HL-60 (cell line): ENCODE measurements around the gene APOBEC3A.

Source experiments
- DNase-seq, 2 experiments: peaks; one replicate each; pipeline ENCODE4 v3.0.0-alpha.2; 2010 to 2020; ENCODE audit warnings: low read depth in 1 of 2, low spot score in 1 of 2
- H3K27ac ChIP-seq: fragments of 250-450 bp; sonication (Bioruptor Pico); replicated peaks from 2 replicates; pipeline ENCODE4 v1.5.1; 2020; ENCODE audit warnings: mild to moderate bottlenecking, moderate library complexity
- H3K27me3 ChIP-seq: fragments of 250-450 bp; sonication (Bioruptor Pico); 2 replicates; pipeline ENCODE4 v1.5.1; 2021; ENCODE audit warnings: mild to moderate bottlenecking, moderate library complexity; ENCODE audit not compliant: insufficient read depth, poor library complexity, severe bottlenecking
- H3K4me3 ChIP-seq: replicated peaks from 2 replicates; pipeline ENCODE4 v1.5.1; 2011; ENCODE audit warnings: mild to moderate bottlenecking, control low read depth, low read length; ENCODE audit not compliant: insufficient read depth
- GABPA ChIP-seq: IDR thresholded peaks from 2 replicates; pipeline ENCODE4 v1.6.1; 2012; ENCODE audit warnings: low read depth
- POLR2AphosphoS5 ChIP-seq: IDR thresholded peaks from 2 replicates; pipeline ENCODE4 v1.6.1; 2012; ENCODE audit warnings: low read depth
- SPI1 ChIP-seq: IDR thresholded peaks from 2 replicates; pipeline ENCODE4 v1.6.1; 2012; ENCODE audit warnings: low read depth, mild to moderate bottlenecking, borderline replicate concordance
- TF ChIP-seq, protein P1 (sequence below): IDR thresholded peaks from 2 replicates; pipeline ENCODE4 v1.6.1; 2012; ENCODE audit warnings: low read depth; ENCODE audit not compliant: insufficient replicate concordance
- TF ChIP-seq, protein P2 (sequence below): IDR thresholded peaks from one replicate; pipeline ENCODE4 v1.5.1; 2011; ENCODE audit warnings: low read length, control low read depth, inconsistent platforms; ENCODE audit not compliant: insufficient read depth

APOBEC3A gene

GRCh38 chr22:38941488-38941987 is 15.9 kb upstream of the APOBEC3A start:
- Histone ChIP-seq H3K4me3 (peak overlapping the region; percentile 17), H3K27ac (no peak overlapping the region), H3K27me3 (peaks cover 12% of the 10 kb centered on the region)
- TF ChIP-seq POLR2AphosphoS5 (no peak), GABPA (no peak), SPI1 (no peak)
- TF ChIP-seq, protein P1, sequence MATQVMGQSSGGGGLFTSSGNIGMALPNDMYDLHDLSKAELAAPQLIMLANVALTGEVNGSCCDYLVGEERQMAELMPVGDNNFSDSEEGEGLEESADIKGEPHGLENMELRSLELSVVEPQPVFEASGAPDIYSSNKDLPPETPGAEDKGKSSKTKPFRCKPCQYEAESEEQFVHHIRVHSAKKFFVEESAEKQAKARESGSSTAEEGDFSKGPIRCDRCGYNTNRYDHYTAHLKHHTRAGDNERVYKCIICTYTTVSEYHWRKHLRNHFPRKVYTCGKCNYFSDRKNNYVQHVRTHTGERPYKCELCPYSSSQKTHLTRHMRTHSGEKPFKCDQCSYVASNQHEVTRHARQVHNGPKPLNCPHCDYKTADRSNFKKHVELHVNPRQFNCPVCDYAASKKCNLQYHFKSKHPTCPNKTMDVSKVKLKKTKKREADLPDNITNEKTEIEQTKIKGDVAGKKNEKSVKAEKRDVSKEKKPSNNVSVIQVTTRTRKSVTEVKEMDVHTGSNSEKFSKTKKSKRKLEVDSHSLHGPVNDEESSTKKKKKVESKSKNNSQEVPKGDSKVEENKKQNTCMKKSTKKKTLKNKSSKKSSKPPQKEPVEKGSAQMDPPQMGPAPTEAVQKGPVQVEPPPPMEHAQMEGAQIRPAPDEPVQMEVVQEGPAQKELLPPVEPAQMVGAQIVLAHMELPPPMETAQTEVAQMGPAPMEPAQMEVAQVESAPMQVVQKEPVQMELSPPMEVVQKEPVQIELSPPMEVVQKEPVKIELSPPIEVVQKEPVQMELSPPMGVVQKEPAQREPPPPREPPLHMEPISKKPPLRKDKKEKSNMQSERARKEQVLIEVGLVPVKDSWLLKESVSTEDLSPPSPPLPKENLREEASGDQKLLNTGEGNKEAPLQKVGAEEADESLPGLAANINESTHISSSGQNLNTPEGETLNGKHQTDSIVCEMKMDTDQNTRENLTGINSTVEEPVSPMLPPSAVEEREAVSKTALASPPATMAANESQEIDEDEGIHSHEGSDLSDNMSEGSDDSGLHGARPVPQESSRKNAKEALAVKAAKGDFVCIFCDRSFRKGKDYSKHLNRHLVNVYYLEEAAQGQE: no peak
- TF ChIP-seq, protein P2, sequence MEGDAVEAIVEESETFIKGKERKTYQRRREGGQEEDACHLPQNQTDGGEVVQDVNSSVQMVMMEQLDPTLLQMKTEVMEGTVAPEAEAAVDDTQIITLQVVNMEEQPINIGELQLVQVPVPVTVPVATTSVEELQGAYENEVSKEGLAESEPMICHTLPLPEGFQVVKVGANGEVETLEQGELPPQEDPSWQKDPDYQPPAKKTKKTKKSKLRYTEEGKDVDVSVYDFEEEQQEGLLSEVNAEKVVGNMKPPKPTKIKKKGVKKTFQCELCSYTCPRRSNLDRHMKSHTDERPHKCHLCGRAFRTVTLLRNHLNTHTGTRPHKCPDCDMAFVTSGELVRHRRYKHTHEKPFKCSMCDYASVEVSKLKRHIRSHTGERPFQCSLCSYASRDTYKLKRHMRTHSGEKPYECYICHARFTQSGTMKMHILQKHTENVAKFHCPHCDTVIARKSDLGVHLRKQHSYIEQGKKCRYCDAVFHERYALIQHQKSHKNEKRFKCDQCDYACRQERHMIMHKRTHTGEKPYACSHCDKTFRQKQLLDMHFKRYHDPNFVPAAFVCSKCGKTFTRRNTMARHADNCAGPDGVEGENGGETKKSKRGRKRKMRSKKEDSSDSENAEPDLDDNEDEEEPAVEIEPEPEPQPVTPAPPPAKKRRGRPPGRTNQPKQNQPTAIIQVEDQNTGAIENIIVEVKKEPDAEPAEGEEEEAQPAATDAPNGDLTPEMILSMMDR: no peak
- peak; percentile 6 to 25 for DNase-seq

DNA sequence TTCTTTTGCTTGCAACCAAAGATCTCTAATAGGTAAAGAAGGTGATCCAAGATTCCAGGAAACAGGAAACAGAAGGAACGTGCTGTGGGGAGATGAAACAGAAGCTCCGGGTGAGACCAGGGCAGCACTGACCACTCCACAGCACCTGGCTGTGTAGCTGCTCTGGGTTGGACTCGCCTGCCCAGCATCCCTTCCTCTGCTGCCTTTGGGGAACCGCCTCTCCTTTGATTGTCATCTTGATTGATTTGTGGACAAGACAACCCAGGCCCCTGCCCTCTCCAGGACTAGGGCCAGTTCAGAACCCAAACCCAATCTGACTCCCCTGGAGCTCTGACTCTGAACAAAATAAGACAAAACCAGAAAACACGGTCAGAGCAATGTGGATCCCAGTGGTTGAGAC is 14.7 kb upstream of the APOBEC3A start:
- Histone ChIP-seq H3K4me3 (no peak overlapping the region), H3K27ac (0 out of 2 replicates have a peak overlapping the region, but pooled peaks have one; percentile 39), H3K27me3 (peaks cover 12% of the 10 kb centered on the region)
- no peak for DNase-seq
- TF ChIP-seq GABPA (no peak), POLR2AphosphoS5 (no peak), SPI1 (no peak)
- TF ChIP-seq, protein P2: no peak
- TF ChIP-seq, protein P1: no peak

DNA sequence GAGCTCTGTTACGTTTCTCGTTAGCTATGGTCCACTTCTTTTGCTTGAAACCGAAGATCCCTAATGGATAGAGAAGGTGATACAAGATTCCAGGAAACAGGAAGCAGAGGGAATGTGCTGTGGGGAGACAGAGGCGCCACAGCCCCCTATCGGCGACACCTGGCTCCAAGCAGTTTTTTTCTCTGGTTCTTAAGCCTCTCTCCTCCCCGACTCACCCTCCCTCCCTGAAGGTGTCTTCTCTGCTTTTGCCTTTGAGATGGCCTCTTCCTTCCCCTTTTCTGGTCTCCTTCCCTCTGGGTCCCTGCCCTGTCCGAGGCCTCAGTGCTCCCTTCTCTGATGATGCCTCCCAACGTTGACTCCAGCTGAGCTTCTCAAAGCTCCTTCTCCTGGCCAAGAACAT is 14.2 kb upstream of the APOBEC3A start:
- Histone ChIP-seq H3K27ac (peak overlapping the region; percentile 39), H3K4me3 (no peak overlapping the region), H3K27me3 (peaks cover 12% of the 10 kb centered on the region)
- DNase-seq: peak in 1 of 2 experiments; percentile 68
- TF ChIP-seq POLR2AphosphoS5 (no peak), SPI1 (no peak), GABPA (no peak)
- TF ChIP-seq, protein P2: no peak
- TF ChIP-seq, protein P1: no peak
